ENCODE data around the gene TMUB2. TPM values are rescaled to one million over a fixed set of nuclear protein-coding genes. Genes with fewer than 3 reads are reported as not detected.

TMUB2 gene
- total and polyA plus RNA-seq, 2 of the 13 experiments (the other 11 are each of a cell fraction or from before 2014, with no cell fraction given): 26.9 to 50.8 TPM

DNA sequence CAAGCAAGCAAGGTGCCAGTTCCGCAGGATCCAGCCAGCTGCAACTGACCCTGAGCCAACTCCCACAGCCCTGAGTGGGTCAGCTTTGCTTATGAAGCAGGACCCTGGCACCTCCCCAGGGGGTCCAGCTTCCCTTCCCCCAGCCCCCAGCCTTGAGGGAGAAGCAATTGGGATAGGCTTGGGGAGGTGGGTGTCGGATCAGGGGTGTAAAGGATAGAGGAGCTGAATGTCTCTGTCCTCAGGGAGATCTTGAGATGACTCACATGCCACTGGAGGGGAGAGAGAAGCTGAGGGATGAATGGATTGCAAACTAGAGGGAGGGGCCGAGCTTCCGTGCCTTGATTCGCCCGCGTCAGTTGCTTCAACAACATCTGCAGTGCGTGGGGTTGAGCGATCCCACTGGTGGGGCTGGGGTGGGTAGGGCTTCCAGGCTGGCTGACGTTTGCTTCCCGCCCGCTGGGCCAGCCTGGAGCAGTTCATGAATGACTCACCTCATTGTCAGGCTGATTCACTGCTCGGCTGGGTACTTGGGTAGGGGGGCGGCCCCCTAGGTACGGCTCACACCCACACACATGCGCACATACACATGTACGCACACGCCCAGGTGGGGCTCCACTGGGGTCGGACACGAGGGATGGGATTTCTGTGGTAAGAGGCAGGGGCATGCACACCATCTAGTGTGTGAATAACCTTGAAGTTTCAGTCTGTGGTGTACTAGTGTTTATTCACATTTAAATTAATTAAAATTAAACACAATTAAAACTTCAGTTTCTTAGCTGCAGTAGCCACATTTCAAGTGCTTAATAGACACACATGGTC lies 48.7 kb upstream of the TMUB2 start (continued):
- TF ChIP-seq, protein P1, sequence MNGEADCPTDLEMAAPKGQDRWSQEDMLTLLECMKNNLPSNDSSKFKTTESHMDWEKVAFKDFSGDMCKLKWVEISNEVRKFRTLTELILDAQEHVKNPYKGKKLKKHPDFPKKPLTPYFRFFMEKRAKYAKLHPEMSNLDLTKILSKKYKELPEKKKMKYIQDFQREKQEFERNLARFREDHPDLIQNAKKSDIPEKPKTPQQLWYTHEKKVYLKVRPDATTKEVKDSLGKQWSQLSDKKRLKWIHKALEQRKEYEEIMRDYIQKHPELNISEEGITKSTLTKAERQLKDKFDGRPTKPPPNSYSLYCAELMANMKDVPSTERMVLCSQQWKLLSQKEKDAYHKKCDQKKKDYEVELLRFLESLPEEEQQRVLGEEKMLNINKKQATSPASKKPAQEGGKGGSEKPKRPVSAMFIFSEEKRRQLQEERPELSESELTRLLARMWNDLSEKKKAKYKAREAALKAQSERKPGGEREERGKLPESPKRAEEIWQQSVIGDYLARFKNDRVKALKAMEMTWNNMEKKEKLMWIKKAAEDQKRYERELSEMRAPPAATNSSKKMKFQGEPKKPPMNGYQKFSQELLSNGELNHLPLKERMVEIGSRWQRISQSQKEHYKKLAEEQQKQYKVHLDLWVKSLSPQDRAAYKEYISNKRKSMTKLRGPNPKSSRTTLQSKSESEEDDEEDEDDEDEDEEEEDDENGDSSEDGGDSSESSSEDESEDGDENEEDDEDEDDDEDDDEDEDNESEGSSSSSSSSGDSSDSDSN (CRISPR knock-in tag; IDR thresholded peaks at IDR 0.05): peak; percentile 55; the same call in 1 of the 2 replicates
- TF ChIP-seq RELA (CRISPR knock-in tag; IDR thresholded peaks at IDR 0.05): no peak
- TF ChIP-seq GATAD2A (CRISPR knock-in tag; IDR thresholded peaks at IDR 0.05): peak; percentile 84
- TF ChIP-seq RBM22 (optimal IDR thresholded peaks at IDR 0.05; ENCODE audit: low read length): no peak
- TF ChIP-seq ZNF746 (CRISPR knock-in tag; IDR thresholded peaks at IDR 0.05): no peak
- no peak for TF ChIP-seq GATA4 (IDR thresholded peaks at IDR 0.05; ENCODE audit: borderline replicate concordance, low read depth)
- TF ChIP-seq ZKSCAN1 (IDR thresholded peaks at IDR 0.05; ENCODE audit: low read length): no peak
- no peak for TF ChIP-seq RFX1 (IDR thresholded peaks at IDR 0.05)
- TF ChIP-seq GTF3A (CRISPR knock-in tag; conservative IDR thresholded peaks at IDR 0.05): no peak
- peak; percentile 53 for TF ChIP-seq CREB1 (IDR thresholded peaks at IDR 0.05)
- TF ChIP-seq CREB1 (CRISPR knock-in tag; IDR thresholded peaks at IDR 0.05): peak; percentile 57; the same call in 1 of the 2 replicates
- TF ChIP-seq ZNF282 (IDR thresholded peaks at IDR 0.05; ENCODE audit: partially characterized antibody): no peak
- TF ChIP-seq SOX6 (IDR thresholded peaks at IDR 0.05): no peak
- peak; percentile 73 for TF ChIP-seq SOX6 (CRISPR knock-in tag; IDR thresholded peaks at IDR 0.05)
- TF ChIP-seq, protein P2, sequence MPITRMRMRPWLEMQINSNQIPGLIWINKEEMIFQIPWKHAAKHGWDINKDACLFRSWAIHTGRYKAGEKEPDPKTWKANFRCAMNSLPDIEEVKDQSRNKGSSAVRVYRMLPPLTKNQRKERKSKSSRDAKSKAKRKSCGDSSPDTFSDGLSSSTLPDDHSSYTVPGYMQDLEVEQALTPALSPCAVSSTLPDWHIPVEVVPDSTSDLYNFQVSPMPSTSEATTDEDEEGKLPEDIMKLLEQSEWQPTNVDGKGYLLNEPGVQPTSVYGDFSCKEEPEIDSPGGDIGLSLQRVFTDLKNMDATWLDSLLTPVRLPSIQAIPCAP (CRISPR knock-in tag; IDR thresholded peaks at IDR 0.05; ENCODE audit: low read depth): peak; percentile 87; the same call in 1 of the 2 replicates
- TF ChIP-seq, protein P3, sequence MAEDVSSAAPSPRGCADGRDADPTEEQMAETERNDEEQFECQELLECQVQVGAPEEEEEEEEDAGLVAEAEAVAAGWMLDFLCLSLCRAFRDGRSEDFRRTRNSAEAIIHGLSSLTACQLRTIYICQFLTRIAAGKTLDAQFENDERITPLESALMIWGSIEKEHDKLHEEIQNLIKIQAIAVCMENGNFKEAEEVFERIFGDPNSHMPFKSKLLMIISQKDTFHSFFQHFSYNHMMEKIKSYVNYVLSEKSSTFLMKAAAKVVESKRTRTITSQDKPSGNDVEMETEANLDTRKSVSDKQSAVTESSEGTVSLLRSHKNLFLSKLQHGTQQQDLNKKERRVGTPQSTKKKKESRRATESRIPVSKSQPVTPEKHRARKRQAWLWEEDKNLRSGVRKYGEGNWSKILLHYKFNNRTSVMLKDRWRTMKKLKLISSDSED (CRISPR knock-in tag; IDR thresholded peaks at IDR 0.05): no peak
- TF ChIP-seq ELF1 (CRISPR knock-in tag; IDR thresholded peaks at IDR 0.05): peak; percentile 10; the same call in 1 of the 2 replicates
- no peak for TF ChIP-seq JDP2 (CRISPR knock-in tag; IDR thresholded peaks at IDR 0.05; ENCODE audit: borderline replicate concordance)
- TF ChIP-seq SOX5 (CRISPR knock-in tag; IDR thresholded peaks at IDR 0.05; ENCODE audit: borderline replicate concordance): peak; percentile 30; the same call in 1 of the 2 replicates
- TF ChIP-seq SMAD9 (CRISPR knock-in tag; IDR thresholded peaks at IDR 0.05): no peak
- TF ChIP-seq ZNF430 (CRISPR knock-in tag; IDR thresholded peaks at IDR 0.05): no peak
- TF ChIP-seq BHLHE40 (IDR thresholded peaks at IDR 0.05; ENCODE audit: low read length): no peak
- TF ChIP-seq, protein P4, sequence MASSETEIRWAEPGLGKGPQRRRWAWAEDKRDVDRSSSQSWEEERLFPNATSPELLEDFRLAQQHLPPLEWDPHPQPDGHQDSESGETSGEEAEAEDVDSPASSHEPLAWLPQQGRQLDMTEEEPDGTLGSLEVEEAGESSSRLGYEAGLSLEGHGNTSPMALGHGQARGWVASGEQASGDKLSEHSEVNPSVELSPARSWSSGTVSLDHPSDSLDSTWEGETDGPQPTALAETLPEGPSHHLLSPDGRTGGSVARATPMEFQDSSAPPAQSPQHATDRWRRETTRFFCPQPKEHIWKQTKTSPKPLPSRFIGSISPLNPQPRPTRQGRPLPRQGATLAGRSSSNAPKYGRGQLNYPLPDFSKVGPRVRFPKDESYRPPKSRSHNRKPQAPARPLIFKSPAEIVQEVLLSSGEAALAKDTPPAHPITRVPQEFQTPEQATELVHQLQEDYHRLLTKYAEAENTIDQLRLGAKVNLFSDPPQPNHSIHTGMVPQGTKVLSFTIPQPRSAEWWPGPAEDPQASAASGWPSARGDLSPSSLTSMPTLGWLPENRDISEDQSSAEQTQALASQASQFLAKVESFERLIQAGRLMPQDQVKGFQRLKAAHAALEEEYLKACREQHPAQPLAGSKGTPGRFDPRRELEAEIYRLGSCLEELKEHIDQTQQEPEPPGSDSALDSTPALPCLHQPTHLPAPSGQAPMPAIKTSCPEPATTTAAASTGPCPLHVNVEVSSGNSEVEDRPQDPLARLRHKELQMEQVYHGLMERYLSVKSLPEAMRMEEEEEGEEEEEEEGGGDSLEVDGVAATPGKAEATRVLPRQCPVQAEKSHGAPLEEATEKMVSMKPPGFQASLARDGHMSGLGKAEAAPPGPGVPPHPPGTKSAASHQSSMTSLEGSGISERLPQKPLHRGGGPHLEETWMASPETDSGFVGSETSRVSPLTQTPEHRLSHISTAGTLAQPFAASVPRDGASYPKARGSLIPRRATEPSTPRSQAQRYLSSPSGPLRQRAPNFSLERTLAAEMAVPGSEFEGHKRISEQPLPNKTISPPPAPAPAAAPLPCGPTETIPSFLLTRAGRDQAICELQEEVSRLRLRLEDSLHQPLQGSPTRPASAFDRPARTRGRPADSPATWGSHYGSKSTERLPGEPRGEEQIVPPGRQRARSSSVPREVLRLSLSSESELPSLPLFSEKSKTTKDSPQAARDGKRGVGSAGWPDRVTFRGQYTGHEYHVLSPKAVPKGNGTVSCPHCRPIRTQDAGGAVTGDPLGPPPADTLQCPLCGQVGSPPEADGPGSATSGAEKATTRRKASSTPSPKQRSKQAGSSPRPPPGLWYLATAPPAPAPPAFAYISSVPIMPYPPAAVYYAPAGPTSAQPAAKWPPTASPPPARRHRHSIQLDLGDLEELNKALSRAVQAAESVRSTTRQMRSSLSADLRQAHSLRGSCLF (CRISPR knock-in tag; IDR thresholded peaks at IDR 0.05; ENCODE audit: borderline replicate concordance): no peak

Measured in HepG2 (cell line).